NCI-H1436 (cell line): Measurements from ENCODE around the gene BCL2L1.
"Not testable (repeated sequence)": the region's sequence is repeated elsewhere in the genome, so short reads cannot be mapped to it uniquely, and the experiment has no call there.

Source experiments
- DNase-seq: peaks from one replicate; lab custom pipeline; 2025; lab: John Stamatoyannopoulos, UW

BCL2L1 gene

GRCh38 chr20:31648104-31648503 lies 74.6 kb downstream of the BCL2L1 start:
- not testable (repeated sequence) for DNase-seq

GRCh38 chr20:31644701-31645100 lies 78.0 kb downstream of the BCL2L1 start:
- DNase-seq, result no peak

GRCh38 chr20:31643522-31643921 lies 79.1 kb downstream of the BCL2L1 start:
- no peak for DNase-seq

GRCh38 chr20:31642837-31643236 lies 79.8 kb downstream of the BCL2L1 start:
- no peak for DNase-seq

GRCh38 chr20:31641391-31641790 lies 81.3 kb downstream of the BCL2L1 start:
- no peak for DNase-seq

- no peak for DNase-seq
Measured at GRCh38 chr20:31640259-31640658, 82.4 kb downstream of the BCL2L1 start.

GRCh38 chr20:31638816-31639215 lies 83.9 kb downstream of the BCL2L1 start:
- no peak for DNase-seq

- peak; percentile 15 for DNase-seq
Measured at GRCh38 chr20:31638317-31638716, 84.4 kb downstream of the BCL2L1 start.

- no peak for DNase-seq
Measured at GRCh38 chr20:31637660-31638059, 85.0 kb downstream of the BCL2L1 start, which contains the start of gene COX4I2. COX4I2 (plus strand) TSS chr20:31637912; CDS start chr20:31639018, 1,106 bp downstream.

- no peak for DNase-seq
Measured at GRCh38 chr20:31633339-31633914, 89.2 kb downstream of the BCL2L1 start.

- no peak for DNase-seq
Measured at GRCh38 chr20:31632548-31633338, 89.9 kb downstream of the BCL2L1 start.

GRCh38 chr20:31630187-31630790 lies 92.4 kb downstream of the BCL2L1 start:
- DNase-seq, result no peak

GRCh38 chr20:31628057-31628456 lies 94.6 kb downstream of the BCL2L1 start:
- not testable (repeated sequence) for DNase-seq

GRCh38 chr20:31626534-31626933 lies 96.1 kb downstream of the BCL2L1 start:
- not testable (repeated sequence) for DNase-seq

- DNase-seq, result not testable (repeated sequence)
Measured at GRCh38 chr20:31623123-31623505, 99.6 kb downstream of the BCL2L1 start.

- DNase-seq, result no peak
Measured at GRCh38 chr20:31620246-31620645, 102.4 kb downstream of the BCL2L1 start.

- no peak for DNase-seq
Measured at GRCh38 chr20:31617432-31618104, 105.1 kb downstream of the BCL2L1 start.

GRCh38 chr20:31615416-31615815 lies 107.3 kb downstream of the BCL2L1 start:
- DNase-seq, result no peak
